Measurements from ENCODE around the gene CACNA2D3. TPM values are rescaled to one million over a fixed set of nuclear protein-coding genes. Genes with fewer than 3 reads are reported as not detected.

CACNA2D3 gene
- polyA plus RNA-seq, 12 donors: 1.3 to 4.9 (median 3.1) TPM; not detected in 2

GRCh38 chr3:54366839-54367238 is 244.5 kb downstream of the CACNA2D3 start:
- no peak for DNase-seq

DNA sequence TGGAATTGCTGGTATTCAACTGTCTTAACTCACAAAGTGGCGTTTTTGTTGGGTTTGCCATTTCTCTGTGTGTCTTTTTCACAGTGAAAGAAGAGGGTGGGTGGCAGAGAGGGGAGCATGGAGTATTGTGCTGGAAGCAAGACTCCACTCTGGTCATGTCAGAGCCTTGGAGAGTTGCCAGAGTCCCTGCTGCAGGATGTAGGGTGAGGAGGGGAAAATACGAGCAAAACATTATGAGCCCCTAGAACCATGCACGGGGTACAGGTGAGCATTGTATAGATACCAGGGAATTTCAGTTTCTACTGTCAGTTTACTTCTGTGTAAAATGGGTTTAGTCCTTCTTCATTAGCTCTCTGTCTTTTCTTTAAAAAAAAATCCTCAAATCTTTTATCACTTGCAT is 249.9 kb downstream of the CACNA2D3 start:
- DNase-seq: no peak

- DNase-seq: no peak
Observed at GRCh38 chr3:54374214-54374852, 252.0 kb downstream of the CACNA2D3 start.

GRCh38 chr3:54376142-54376807 is 253.9 kb downstream of the CACNA2D3 start:
- no peak for DNase-seq

DNA sequence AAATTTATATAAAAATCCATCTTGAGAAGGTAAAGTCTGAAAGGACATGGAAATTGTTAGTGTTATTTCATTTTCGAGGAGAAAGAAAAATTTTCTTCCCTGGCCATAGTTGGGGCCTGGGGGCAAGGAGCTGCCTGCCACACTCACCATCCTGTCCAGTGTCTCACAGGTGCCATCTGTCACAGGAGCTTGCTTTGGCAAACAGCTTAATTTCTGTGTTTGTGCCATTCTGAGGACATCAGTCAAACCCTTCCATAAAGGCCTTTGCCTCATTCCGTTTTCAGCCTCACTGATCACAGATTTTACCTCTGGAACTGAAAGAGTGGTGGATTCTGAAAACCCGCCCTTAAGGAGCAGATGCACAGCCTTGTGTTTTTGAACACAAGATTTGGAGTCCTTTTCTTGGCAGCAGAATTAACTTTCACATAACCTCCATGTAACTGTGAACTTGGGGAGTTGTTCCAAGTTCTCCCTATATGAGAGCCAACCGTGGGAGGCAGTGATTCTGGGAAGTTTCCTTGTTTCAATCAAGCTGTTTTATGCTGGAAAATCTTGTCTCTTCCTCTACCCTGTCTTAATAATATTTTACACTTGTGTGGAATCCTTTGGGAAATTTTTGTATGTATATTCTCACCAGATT is 254.7 kb downstream of the CACNA2D3 start:
- DNase-seq: peak; percentile 67

GRCh38 chr3:54378184-54378583 is 255.8 kb downstream of the CACNA2D3 start:
- no peak for DNase-seq

DNA sequence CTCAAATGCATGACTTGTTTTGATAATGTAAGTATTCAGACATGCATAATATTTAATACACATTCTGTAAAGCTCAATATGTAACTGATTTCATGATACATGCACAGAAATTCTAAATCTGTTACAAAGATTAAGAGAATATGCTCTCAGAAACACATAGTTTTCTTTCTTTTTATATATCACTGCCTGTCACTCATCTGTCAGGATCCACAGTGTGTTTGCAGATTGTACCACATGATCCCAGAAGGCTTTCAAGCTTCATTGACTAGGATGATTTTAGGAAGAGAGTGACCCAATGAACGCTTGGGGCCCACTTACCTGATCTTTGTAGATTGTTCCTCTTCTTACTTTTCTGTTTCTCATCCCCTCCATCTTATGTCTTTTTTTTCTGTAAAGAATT is 261.9 kb downstream of the CACNA2D3 start:
- no peak for DNase-seq

GRCh38 chr3:54390582-54390981 is 268.2 kb downstream of the CACNA2D3 start:
- no peak for DNase-seq

DNA sequence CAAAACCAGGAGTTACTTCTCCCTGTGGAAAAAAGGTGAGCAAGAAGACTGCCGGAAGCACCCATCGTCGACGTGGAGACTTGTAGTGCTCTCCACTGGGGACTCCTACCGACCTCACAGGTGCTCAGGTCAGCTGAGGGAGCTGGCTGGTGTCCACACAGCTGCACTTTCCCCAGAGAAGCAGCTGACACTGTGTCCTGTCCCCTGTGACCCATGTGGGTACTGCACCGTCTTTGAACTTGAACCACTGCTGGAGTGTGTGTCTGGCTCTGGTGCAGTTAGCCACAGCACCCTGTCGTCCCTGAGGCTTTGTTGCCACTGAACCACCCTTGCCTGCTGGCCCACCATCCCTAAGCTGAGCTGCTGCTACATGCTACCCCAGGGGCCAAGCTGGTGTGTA is 270.8 kb downstream of the CACNA2D3 start:
- no peak for DNase-seq

GRCh38 chr3:54408328-54408727 is 286.0 kb downstream of the CACNA2D3 start:
- no peak for DNase-seq

- DNase-seq: no peak
Observed at GRCh38 chr3:54421943-54422342, 299.6 kb downstream of the CACNA2D3 start.

DNA sequence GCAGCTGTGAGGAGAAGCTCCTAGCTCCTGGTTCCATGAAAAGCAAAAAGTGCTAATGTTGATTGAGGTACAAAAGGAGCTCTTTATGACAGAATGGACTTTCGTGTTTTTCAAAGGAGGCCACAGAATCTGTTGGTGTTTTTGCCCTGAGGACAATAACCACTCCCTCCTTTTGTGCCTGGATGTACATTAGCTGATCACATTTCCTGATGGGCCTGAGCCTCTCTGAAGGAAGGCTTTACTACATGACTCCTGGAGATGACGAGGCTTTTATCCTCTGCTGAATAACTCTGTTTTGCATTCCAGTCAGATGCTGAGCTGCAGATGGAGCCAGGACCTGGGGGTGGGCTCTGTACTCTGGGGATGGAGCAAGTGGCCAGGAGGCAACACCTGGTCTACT is 301.9 kb downstream of the CACNA2D3 start:
- no peak for DNase-seq

GRCh38 chr3:54426381-54426780 is 304.0 kb downstream of the CACNA2D3 start:
- no peak for DNase-seq

GRCh38 chr3:54427501-54427900 is 305.1 kb downstream of the CACNA2D3 start:
- DNase-seq: no peak

DNA sequence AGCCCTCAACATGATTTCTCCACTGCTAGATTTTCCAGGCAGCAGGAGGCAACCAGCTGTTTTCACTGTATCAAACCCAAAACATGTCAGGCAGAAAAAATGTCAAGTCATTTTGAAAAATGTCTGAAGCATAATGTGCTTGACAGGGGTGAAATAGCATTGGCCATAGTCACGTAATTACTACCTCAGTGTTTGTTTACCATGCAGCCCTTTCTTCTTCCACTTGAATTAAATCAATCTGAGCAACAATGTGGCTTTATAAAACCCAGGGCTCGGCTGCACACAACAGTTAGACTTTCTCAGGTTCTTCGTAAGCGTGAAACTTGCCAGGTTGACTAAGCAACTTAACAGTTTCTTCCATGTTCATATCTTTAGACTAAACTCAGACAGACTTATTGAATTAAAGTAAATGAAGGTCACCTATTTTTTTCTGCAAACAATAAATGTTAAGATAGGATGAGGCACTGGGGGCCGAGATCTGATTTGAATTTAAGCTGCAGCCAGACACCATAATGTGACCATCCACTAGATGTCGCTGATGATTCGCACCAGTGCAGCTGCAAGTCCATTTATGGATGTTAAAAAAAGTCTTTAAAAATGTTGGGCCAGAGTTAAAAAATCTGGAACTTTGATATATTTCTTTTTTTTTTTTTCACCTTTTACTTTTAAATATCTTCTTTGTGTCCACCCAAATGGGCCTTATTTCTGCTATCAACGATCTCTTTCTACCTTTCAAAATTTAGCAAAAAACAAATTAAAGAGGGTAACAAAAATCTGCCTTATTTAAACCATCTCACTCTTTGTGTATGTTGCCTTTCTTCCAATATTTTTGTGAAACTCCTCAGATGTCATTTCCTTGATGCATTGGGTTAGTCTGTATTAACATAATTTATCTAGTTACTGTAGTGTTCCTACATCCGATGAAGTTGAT is 305.9 kb downstream of the CACNA2D3 start:
- DNase-seq: peak; percentile 87

GRCh38 chr3:54432975-54433374 is 310.6 kb downstream of the CACNA2D3 start:
- no peak for DNase-seq

GRCh38 chr3:54433846-54434245 is 311.5 kb downstream of the CACNA2D3 start:
- no peak for DNase-seq

- DNase-seq: no peak
Observed at GRCh38 chr3:54434756-54435155, 312.4 kb downstream of the CACNA2D3 start.

DNA sequence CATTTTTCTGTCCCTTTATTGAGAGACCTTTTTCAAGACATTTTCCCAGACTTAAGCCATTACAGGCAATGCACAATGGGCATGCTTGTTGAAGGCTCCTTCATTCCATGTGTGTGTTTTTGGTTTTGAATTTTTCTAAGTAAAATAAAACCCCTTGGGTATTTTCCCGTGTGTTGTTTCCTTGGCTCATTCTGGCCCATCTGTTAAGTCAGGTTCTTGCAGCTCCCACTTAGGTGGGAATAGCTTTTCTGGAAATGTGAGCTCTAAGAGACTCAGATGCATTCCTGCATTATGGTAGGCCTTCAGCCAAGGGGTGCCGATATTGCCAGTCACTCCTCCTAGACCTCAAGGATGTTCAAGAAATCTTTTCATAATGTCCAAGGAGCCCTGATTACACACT is 314.9 kb downstream of the CACNA2D3 start:
- no peak for DNase-seq

- DNase-seq: no peak
Observed at GRCh38 chr3:54443561-54444161, 321.3 kb downstream of the CACNA2D3 start.

DNA sequence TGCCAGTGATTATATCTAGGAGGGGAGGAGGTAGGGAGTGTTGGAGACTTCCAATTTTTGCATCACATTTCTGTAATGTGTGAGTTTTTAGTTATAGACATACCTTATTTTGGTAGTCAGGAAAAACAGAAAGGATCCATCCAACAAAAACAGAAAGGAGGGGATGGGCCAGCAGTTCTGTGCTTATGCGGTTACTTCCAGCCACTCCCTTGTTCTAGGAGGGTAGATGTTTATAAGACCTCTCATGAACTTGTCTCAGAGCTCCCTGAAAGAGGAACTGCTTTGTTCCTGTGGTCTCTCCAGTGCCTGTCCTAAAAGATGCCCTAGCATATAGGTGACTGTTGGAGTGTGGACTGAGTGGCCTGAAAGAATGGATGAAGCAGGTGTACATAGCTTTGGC is 323.3 kb downstream of the CACNA2D3 start:
- no peak for DNase-seq

GRCh38 chr3:54447427-54447826 is 325.1 kb downstream of the CACNA2D3 start:
- no peak for DNase-seq

Data from muscle of arm (tissue), 12 donors.